ENCODE measurements around the gene RASGRP1.

RASGRP1 gene

DNA sequence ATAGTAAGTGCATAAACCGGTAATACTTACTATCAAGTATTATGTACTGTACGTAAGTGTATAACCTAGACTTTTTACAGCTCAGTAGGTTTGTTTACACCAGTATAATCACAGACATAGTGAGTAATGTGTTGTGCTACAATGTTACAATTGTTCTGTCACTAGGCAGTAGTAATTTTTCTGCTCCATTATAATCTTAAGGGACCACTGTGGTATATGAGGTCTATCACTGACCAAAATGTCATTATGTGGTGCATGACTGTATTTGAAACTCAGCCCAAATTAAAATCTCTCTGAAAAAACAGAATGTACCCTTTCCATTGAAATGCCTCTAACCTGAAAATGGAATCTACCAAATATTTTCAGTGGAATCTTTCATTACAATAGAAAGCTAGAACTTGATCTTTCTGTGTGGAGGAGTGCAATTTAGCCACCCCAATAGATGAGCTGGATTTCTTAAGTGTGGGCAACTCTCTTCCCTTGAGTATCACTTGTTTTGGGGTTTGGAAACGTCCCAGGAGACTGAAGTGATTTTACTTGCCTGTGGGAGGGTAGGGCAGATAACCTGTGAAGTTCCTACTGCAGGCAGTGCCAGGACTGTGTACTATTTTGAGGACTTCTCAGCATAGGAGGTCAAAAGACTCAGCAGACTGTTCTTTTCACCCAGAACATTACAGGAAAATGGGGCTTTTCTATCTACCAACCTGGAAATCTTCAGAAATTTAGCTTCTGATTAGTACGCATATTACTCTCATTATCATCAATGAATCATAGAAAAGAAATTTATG is 59.7 kb downstream of the RASGRP1 start:
- no peak for DNase-seq (ENCODE audit: low read depth)

DNA sequence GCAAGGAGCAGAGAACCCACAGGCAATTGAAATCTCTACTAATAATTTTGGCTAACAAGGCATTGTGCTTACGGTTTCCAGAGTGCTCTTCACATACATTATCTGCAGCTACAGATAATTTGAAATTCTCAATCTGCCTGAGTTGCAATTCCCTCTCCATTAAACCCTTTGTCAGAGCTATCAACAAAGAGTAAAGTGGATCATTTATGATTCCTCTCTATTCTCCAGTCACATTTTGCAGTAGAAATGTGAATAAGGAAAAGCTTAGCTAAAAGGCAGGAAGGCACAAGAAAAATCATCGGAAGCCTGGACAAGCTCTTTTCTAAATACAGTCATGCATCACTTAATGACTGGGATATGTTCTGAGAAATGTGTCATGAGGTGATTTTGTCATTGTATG is 61.1 kb downstream of the RASGRP1 start:
- DNase-seq (ENCODE audit: low read depth), result no peak

DNA sequence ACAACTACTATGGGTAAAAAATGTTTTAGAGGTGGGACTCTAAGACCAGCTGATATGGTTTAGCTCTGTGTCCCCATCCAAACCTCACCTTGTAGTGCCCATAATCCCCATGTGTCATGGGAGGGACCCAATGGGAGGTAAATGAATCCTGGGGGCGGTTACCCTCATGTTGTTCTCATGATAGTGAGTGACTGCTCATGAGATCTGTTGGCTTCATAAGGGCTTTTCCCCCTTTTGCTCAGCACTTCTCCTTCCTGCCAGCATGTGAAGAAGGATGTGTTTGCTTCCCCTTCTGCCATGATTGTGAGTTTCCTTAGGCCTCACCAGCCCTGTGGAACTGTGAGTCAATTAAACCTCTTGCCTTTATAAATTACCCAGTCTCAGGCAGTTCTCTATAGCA is 65.0 kb downstream of the RASGRP1 start:
- DNase-seq (ENCODE audit: low read depth), result no peak

DNA sequence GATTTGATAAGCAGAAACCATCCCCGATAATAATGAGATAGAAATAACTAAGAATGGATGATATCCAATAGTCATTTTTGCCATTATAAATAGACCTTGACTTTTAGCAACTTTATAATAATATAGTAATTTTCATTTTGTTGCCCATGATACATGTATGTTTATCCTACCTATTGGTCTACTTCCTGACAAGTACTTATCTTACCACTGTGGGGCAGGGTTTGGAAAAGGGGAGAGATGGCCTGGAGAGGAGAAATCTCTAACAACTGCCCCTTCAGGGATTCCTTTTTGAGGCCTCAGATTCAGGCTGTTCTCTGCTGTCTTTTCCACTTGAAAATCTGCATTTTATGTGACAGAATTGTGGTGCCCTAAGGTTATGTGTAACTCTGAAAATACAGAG is 68.5 kb downstream of the RASGRP1 start:
- DNase-seq (ENCODE audit: low read depth), result no peak

DNA sequence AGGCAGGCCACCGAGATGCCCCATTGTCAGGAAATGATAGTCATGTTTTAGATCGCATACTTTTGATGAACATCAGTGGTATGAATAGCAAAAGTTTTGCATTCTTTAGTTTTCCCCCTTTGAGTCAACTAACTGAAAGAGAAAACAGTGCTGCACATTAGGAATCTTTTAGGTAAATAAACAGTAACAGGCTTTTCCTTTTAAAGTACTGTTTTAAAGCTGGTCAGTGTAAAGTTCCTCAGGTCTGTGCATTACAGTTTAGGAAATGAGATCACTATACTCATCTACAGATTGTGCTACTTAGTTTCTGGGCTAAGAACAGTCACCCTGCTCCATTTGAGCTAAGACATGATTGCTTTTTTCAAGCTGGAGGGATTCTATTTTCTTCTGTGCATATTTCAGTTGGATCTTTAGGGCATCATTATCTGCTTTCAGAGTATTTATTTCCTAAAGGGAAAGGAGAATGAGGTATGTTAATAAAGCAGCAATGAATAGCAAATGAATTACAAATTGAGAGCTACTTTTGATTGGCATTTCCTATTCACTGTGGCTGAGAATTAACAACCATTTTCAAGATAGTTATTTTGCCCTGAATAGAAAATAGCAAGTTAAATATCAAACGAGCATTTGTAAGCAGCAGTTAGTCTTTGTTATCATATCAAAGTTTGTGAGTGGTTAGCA is 74.2 kb downstream of the RASGRP1 start:
- no peak for DNase-seq (ENCODE audit: low read depth)

DNA sequence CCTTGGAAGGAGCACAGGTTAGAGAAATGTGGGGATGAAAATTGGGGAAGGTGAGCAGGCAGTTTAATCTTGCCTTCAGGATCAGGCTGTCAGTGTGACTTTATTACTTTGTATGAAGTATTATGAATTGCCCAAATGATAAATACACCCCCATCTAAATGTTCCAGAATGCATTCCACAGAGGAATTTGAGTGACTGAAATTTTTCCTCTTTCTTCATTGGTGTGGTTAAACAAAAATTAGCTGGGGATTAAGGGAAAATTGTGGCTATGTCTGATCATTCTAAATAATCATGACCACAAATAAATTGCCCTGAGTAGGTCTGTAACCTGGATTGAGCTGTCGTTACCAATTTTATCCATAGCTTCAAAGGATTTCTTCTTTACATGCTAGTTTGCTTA is 77.2 kb downstream of the RASGRP1 start:
- DNase-seq (ENCODE audit: low read depth), result no peak

DNA sequence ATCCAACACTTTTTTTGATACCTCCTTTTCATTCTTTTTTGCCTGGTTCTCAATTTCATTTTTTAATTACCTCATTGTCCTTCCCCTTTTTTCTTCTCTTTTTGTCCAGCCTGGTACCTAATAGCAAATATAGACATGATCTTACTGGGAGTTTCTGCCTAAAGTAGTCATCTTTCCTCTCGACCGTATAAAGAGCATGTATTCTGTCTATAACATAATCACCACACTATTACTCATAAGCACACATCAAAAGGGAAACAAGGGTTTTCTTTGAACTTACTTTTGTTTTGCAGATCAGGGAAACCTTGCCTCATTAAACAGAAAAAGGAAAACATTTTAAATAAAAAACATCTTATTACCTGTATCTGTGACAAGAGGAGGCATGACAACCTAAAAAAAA is 77.7 kb downstream of the RASGRP1 start:
- no peak for DNase-seq (ENCODE audit: low read depth)

DNA sequence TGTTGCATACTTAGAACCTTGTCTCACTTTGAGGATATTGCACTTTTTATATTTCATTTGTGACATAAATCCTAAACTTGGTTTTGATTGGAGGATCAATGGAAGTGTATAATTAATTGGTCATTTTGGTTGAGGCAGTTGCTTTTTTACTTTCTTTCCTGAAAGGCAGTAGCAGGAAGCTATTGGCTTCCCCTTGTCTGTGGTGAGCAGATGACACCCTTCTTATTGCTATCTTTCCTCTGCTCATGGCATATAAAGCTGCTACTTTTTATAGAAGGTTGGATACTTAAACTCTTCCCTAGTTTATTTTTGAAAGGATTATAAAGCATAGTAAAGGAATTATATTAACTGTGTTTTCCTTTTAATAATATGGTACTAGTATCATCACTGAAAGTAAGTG is 82.0 kb downstream of the RASGRP1 start:
- DNase-seq (ENCODE audit: low read depth), result no peak

DNA sequence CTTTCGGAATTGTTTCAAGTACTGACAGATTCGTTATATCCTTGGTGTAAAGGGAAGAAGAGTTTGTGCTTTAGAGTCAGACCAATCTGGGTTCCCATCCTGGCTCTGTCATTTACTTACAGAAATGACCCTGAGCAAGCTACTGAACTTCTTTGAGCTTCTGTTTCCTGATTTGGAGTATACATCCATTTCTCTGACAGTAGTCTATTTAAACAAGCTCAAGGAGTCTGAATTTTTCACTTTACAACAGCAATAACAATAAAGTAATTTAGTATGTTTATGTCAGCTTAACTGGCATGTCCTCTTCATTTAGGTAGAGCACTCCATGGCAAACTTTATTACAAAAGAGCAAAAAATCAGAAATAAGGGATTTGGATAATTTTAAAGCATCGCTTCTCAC is 82.9 kb downstream of the RASGRP1 start:
- no peak for DNase-seq (ENCODE audit: low read depth)

DNA sequence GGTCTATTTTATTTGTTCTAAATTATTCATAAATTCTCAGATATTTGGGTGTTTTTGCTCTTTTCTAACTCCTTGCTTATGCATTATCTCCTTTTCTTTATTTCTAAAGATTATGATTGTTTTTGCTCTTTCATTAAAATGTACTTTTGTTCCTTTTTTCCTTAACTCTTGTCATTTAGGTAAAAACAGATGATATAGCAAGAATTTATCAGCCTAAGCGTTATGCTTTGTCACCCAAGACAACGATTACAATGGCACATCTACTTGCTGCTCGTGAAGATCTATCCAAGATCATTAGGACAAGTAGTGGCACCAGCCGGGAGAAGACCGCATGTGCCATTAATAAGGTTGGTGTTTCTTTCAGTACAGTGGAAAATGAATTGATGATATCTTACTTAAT is 83.5 kb downstream of the RASGRP1 start:
- no peak for DNase-seq (ENCODE audit: low read depth)

DNA sequence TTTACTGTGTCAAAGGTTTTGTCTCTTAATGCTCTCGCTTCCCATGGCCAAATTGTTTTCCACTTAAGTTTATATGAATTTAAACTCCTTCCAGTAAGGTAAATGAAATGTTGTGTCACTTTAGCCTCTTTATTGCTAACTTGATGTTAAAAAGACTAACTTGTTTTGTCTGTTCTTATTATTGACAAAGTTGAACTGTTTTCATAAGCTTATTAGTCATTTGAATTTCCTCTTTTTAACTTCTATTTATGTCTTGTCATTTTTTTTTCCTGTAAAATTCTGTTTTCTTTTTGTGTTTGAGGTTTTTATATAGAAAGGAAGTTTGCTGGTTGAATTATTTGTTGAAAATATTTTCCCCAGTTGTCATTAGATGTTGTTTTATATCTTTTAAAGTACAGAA is 84.9 kb downstream of the RASGRP1 start:
- DNase-seq (ENCODE audit: low read depth), result no peak

DNA sequence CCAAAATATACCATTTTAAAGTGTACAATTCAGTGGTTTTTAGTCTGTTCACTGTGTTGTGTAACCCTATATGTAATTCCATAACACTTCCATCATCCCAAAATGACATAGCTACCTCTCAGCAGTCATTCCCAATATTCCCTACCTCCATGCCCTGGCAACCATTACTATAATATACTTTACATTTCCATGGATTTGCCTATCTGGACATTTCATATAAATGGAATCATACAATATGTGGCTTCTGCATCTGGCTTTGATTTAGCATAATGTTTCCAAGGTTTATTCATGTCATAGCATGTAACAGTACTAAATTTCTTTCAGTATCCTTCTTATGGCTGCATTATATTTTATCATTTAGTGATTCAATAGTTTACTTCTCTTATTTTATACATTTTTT is 85.3 kb downstream of the RASGRP1 start:
- no peak for DNase-seq (ENCODE audit: low read depth)

DNA sequence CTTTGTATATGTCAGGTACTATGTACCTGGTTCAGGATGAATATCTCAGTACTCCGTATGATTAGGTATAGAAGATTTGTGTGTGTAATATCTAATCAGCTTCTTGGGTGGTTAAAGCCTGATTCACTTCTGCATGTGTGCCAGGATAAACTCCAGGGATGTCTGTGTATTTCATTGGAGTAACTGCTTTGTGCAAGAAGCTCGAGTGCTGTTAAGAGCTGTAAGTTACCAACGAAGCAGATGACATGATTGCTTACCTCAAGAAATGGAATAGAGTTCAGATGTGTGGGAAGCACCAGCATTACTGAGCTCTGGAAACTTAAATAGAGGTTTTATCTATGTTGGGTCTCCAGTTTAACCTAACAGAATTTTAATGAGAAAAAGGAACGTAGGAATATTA is 87.0 kb downstream of the RASGRP1 start:
- no peak for DNase-seq (ENCODE audit: low read depth)

DNA sequence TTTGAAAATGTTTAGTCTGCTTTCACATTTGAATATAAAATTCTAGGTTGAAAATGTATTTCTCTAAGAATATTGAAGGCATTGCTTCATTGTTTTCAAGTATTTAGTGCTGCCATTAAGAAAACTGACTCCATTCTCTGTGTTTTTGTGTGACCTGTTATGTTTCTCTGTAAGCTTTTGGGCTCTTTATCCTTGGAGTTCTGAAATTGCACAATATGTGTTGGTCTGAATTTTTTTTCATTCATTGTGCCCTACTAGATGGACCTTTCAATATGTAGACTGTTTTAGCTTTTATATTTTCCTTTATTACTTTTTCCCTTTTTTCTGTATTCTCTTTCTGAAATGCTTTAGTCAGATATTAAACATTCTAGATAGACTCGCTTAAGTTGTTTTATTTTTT is 88.5 kb downstream of the RASGRP1 start:
- DNase-seq (ENCODE audit: low read depth), result no peak

DNA sequence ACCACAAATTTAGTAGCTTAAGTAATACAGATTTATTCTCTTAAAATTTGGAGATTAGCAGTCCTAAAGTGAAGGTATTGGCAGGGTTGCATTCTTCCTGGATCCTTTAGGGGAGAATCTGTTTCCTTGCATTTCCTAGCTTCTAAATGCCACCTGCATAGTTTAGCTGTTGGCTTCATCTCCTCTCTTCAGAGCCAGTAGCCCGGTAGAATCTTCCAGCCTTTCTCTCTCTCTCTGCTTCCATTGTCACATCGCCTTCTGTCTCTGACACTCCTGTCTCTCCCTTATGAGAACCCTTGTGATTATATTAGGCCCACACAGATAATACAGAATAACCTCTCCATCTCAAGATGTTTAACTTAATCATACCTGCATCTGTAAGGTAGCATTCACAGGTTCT is 89.3 kb downstream of the RASGRP1 start:
- DNase-seq (ENCODE audit: low read depth), result no peak

DNA sequence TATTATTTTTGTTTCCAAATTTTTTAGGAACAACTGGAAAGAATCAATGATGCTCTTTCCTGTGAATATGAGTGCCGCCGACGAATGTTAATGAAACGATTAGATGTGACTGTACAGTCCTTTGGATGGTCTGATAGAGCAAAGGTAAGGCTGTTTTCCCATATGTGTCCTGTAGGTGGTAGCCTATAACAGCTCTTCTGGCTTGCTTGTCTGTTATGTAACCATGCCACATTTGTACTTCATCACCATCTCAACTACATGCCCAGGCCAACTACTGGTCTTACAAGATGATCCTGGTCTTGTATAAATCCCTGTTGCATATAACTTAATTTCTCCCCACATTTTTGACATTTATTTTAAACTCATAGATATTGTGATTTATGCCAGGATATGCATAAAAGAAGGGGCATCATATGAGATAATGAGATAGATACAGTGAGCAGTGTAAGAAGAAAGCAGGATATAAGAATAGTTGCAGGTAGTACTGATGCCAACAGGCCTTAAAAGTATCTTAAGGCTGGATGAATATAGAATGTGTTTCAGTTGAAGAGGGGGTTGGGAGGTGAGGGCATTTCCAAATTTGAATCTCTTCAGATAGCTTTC is 90.4 kb downstream of the RASGRP1 start:
- no peak for DNase-seq (ENCODE audit: low read depth)

DNA sequence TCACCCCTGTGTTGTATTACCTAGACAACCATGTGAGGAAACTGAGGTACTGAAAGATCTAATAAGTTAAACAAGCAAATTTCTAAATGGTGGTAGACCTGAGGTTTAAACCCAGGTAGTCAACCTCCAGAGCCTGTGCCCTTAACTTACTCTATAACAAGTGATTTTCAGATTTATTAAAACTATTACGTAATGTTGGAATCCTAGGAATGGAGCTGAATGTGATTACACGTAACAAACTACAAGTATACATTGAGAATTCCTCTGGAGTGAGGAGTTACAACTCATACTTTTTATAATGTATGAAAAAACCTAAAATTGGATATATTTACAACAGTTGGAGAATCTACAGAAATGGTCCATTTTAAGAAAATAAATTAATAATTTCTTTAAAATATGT is 92.6 kb downstream of the RASGRP1 start:
- DNase-seq (ENCODE audit: low read depth), result no peak

DNA sequence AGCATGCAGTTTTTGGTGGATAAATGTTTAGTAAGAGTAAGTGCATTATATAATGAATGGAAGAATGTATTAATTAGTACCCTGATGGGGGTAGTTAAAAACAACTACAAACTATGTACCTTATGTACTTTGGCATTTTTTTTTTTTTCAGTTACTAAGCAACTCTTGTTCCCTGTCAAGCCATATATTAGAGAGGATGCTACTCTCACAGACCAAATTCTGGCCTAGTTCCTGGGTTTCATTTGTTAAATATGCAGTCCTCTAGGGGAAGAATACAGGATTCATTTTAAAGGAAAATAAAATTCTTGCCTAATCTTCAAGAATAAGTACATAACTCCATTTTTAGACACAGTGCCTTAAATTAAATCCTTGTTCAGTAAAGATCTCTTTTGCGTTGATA is 93.8 kb downstream of the RASGRP1 start:
- DNase-seq (ENCODE audit: low read depth), result no peak

DNA sequence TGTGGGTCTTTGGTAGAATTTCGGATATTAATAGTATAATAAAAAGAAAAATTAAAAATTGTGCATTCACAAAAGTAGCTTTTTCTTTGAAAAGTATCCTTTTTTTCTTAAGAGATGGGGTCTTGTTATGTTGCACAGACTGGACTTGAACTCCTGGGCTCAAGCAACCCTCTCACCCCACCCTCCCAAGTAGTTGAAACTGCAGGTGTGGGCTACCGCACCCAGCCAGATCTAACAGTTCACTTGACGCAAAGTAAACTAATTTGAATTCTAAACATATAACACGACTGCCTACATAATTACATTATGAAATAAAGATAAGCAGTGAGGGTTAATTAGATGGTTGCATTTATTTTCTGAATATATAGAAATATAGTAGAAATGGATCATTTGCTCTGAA is 99.9 kb downstream of the RASGRP1 start:
- no peak for DNase-seq (ENCODE audit: low read depth)

DNA sequence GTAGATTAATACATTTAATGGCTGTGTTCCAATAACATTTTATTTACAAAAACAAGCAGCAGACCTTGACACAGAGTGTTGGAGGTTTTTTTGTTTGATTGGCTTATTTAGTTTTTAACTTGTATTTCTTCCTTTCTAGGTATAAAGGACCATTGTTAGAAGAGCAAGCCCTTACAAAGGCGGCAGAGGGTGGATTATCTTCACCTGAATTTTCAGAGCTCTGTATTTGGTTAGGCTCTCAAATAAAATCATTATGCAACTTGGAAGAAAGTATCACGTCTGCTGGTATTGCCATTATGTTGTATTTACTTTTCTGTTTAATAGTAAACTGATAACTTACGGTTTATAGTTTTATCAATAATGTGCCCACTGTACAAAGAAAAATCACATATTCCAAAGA is 100.7 kb downstream of the RASGRP1 start:
- DNase-seq (ENCODE audit: low read depth), result no peak

DNA sequence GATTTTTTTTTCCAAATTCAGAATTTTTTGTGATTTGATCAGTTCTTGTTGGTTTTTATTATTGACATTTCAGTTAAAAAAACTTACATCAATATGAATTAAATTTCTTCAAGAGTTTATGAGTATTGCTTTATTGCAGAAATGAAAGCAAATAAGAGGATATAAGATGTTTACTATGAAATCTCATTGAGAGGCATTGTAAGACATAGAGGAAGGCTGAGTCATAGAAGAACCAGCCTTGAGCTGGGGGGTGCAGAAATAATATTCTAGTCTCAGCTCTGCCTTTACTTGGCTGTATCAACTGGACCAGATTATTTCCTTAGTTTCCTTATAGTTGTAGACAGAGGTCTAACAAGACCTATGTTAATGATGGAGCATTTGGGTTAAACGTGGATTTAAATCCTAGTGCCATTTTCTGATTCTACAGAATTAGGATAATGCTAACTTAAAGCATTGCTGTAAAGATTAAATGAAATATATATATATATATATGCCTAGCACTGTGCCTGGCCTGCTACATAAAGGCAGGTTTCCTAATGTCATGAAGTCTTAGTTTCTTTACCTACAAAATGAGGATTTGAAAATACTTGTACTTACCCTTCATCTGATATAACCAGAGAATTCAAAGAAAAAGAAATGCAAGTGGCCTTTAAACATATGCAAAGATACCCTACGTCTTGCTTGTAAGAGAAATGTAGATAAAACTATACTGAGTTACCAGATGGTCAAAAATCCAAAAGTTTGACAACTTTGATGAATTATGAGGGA is 103.4 kb downstream of the RASGRP1 start:
- DNase-seq (ENCODE audit: low read depth), result no peak

DNA sequence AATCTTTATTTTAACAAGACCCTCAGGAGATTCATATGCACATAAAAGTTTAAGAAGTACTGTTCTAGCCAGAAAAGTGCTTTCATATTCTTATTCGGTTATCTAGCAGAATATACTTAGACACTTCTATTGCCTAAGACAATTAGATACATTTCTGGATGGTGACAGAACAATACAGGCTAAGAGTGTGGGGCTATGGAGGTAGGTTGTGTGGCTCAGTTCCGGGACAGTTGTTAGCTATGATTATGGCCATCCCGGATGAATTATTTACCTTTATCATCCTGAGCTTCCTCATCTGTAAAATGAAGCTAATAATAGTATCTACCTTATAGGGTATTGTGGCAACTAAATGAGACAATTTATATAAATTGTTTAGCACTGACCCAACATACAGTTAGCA is 104.1 kb downstream of the RASGRP1 start:
- DNase-seq (ENCODE audit: low read depth), result no peak

DNA sequence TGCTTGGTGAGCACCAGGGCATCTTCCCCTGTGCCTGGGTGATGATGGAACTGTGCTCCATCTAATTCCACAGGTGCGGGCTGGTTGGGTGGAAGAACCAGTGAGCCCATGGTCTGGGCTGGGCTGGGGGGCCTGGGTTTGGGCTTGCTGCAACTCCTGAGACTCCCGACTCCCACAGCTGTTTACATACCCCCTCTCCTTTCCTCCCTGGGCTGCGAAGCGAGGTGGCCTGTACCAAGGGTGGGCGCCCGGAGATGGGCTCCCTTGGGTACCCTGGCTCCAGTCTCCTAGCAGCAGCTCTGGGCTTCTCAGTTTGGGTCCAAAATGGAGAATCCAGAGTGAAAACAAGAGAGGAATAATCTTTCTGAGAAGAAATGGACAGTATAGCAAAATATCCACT is 105.1 kb downstream of the RASGRP1 start:
- DNase-seq (ENCODE audit: low read depth), result no peak
